Thyroid gland (tissue), 4 donors: ENCODE results near the gene UST.

Experiments used
- POLR2A ChIP-seq, 2 donors: fragments of 450-650 bp; IDR thresholded peaks; one replicate each; pipeline ENCODE4 v1.6.1; 2017; ENCODE audit warnings: antibody characterized with exemption in 2 of 2, mild to moderate bottlenecking in 2 of 2, moderate library complexity in 1 of 2
- TF ChIP-seq, protein P1 (sequence below), 6 experiments: fragments of 200-600 bp in 3 of 6; fragments of 450-650 bp in 3 of 6; sonication (generic) in 3 of 6; IDR thresholded peaks; one replicate each; pipeline ENCODE4 v1.5.1; 2016 to 2019; ENCODE audit warnings: antibody characterized with exemption in 6 of 6, mild to moderate bottlenecking in 2 of 6, inconsistent platforms in 1 of 6, moderate library complexity in 1 of 6

DNA sequence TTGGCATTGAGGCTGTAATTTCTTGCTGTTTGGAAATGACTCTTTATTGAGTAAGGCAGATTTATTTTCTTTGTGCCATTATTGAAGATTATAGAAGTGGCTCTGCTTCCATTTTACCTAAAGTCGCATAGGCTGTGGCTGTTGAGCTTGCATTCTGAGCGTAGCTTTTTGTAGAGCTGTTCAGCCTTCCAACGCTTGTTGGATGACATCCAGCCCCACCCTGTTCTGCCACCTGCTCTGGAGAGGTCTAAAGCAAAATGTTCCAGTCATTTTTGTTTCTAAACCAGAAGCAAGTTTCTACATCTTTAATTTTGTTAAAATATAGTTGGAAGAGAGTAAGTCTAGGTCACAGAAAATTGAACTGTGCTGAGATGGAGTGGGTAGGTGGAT, 24.4 kb downstream of the UST start:
- TF ChIP-seq, protein P1, sequence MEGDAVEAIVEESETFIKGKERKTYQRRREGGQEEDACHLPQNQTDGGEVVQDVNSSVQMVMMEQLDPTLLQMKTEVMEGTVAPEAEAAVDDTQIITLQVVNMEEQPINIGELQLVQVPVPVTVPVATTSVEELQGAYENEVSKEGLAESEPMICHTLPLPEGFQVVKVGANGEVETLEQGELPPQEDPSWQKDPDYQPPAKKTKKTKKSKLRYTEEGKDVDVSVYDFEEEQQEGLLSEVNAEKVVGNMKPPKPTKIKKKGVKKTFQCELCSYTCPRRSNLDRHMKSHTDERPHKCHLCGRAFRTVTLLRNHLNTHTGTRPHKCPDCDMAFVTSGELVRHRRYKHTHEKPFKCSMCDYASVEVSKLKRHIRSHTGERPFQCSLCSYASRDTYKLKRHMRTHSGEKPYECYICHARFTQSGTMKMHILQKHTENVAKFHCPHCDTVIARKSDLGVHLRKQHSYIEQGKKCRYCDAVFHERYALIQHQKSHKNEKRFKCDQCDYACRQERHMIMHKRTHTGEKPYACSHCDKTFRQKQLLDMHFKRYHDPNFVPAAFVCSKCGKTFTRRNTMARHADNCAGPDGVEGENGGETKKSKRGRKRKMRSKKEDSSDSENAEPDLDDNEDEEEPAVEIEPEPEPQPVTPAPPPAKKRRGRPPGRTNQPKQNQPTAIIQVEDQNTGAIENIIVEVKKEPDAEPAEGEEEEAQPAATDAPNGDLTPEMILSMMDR (IDR thresholded peaks at IDR 0.05), result no peak
- no peak for TF ChIP-seq POLR2A (IDR thresholded peaks at IDR 0.05)
